Esophagus squamous epithelium (tissue), 5 donors: ENCODE results near the gene ANKK1. TPM values are rescaled to one million over a fixed set of nuclear protein-coding genes. Genes with fewer than 3 reads are reported as not detected.

Experiments used
- DNase-seq: peaks from one replicate; lab custom pipeline; 2025; lab: John Stamatoyannopoulos, UW
- H3K27ac ChIP-seq, 4 donors: fragments of 200-600 bp; sonication (generic); one replicate each; pipeline ENCODE4 v1.5.1; 2016 to 2019; ENCODE audit warnings: mild to moderate bottlenecking in 1 of 4
- H3K27me3 ChIP-seq, 4 donors: fragments of 200-600 bp; sonication (generic); 1 replicate in 3 of 4; 2 replicates in 1 of 4; pipeline versions ENCODE4 v1.5.1 to v1.6.0; 2017 to 2021; ENCODE audit warnings: antibody characterized with exemption in 1 of 4
- H3K36me3 ChIP-seq, 3 donors: fragments of 200-600 bp; sonication (generic); one replicate each; pipeline ENCODE4 v1.5.1; 2016 to 2019
- H3K4me1 ChIP-seq, 3 donors: fragments of 200-600 bp; sonication (generic); one replicate each; pipeline ENCODE4 v1.5.1; 2017 to 2019
- H3K4me3 ChIP-seq, 4 donors: fragments of 200-600 bp; sonication (generic); 1 replicate in 3 of 4; 2 replicates in 1 of 4; pipeline ENCODE4 v1.5.1; 2016 to 2019; ENCODE audit warnings: mild to moderate bottlenecking in 2 of 4, moderate library complexity in 1 of 4
- H3K9me3 ChIP-seq, 3 donors: fragments of 200-600 bp; sonication (generic); one replicate each; pipeline ENCODE4 v1.5.1; 2016 to 2019
- POLR2A ChIP-seq, 4 donors: fragments of 450-650 bp; IDR thresholded peaks; one replicate each; pipeline ENCODE4 v1.6.1; 2017; ENCODE audit warnings: antibody characterized with exemption in 4 of 4, mild to moderate bottlenecking in 4 of 4, moderate library complexity in 3 of 4
- WGBS, 2 donors: methylation state at CpG; one replicate each; pipeline ENCODE4 v1.1.5; 2018; 5-methylcytosine and 5-hydroxymethylcytosine counted together
- intact Hi-C: fragments of 100-400 bp; cut with DNase I; formaldehyde crosslinking; loops from one replicate; pipeline ENCODE4 v1.15.0; 2022
- total RNA-seq, 4 donors: library from RNA; depleted of rRNA; stranded (reverse); fragments of >200 nt; gene quantifications; one replicate each; pipeline ENCODE4 v1.1.0, GENCODE V29; 2016
- TF ChIP-seq, protein P1 (sequence below), 6 experiments: fragments of 450-650 bp in 4 of 6; fragments of 200-600 bp in 2 of 6; sonication (generic) in 2 of 6; IDR thresholded peaks; one replicate each; pipeline ENCODE4 v1.5.1; 2016 to 2019; ENCODE audit warnings: antibody characterized with exemption in 6 of 6, mild to moderate bottlenecking in 4 of 6, moderate library complexity in 4 of 6
- donor health status: DM: yes; HTN: yes; CAD: no.

Gene ANKK1
- total RNA-seq, 4 donors from 2014 or later: 0.21 to 2.7 (median 1.0) TPM

DNA sequence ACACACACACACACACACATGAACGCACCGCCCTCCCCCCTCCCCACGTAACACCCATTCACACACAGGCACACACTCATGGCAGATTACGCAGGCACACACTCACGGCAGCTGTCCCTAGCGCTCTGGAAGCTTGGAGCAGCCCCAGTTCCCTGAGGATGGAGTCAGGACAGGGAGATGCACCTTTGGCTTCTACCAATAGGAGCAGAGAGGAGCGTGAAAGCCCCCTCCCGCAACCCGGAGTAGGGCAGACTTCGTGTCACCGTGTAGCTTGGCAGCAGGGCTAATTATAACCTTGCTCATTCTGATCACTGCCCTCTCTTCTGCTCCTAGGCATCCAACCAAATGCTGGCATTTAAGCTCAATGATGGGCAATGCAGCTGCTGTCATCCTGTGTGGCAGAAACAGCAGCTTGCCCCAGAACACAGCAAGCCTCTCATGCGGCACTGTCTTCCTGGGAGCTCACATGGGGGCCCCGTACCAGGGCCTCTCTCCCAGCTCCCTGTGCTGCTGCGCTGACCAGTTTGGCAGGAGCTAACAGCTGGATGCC lies 31.9 kb downstream of the ANKK1 start:
- no peaks in the 10 kb centered on the region for H3K4me1 ChIP-seq
- no peak for TF ChIP-seq POLR2A (IDR thresholded peaks at IDR 0.05)
- TF ChIP-seq, protein P1, sequence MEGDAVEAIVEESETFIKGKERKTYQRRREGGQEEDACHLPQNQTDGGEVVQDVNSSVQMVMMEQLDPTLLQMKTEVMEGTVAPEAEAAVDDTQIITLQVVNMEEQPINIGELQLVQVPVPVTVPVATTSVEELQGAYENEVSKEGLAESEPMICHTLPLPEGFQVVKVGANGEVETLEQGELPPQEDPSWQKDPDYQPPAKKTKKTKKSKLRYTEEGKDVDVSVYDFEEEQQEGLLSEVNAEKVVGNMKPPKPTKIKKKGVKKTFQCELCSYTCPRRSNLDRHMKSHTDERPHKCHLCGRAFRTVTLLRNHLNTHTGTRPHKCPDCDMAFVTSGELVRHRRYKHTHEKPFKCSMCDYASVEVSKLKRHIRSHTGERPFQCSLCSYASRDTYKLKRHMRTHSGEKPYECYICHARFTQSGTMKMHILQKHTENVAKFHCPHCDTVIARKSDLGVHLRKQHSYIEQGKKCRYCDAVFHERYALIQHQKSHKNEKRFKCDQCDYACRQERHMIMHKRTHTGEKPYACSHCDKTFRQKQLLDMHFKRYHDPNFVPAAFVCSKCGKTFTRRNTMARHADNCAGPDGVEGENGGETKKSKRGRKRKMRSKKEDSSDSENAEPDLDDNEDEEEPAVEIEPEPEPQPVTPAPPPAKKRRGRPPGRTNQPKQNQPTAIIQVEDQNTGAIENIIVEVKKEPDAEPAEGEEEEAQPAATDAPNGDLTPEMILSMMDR (IDR thresholded peaks at IDR 0.05): no peak

DNA sequence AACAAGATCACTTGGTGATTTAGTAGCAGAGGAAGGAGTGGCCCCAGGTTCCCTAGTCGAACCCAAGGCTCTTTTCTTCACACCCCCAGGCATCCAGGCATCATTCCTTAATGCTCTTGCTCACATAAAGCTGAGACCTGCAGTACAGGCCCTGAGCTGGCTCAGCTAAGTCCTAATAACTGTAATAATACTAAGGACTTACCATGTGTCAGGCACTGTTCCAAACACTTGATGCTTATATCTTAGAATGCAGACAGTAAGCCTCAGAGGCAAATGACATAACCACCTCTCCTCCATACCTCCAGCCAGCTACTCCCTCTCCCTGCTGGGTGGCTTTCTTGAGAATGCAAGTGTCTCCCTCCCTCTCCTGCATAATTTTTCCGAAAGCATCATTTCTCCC lies 33.2 kb downstream of the ANKK1 start:
- intact Hi-C loops: no loop called here
- no peak overlapping the region for H3K4me3 ChIP-seq
- DNase-seq: no peak
- no peaks in the 10 kb centered on the region for H3K4me1 ChIP-seq
- WGBS, 2 donors: 41 to 54% methylated on average over 2 of the region's 2 CpGs
- TF ChIP-seq, protein P1 (IDR thresholded peaks at IDR 0.05): no peak
- no peak for TF ChIP-seq POLR2A (IDR thresholded peaks at IDR 0.05)
- H3K27ac ChIP-seq: no peak overlapping the region
- H3K36me3 ChIP-seq: no peaks in the 10 kb centered on the region
- no peaks in the 10 kb centered on the region for H3K9me3 ChIP-seq
- H3K27me3 ChIP-seq: peaks cover 0 to 45% (median 0%) of the 10 kb centered on the region in 4 donors

More for the DNA sequence above, 31.9 kb downstream of the ANKK1 start:
- H3K4me3 ChIP-seq: no peak overlapping the region
- H3K36me3 ChIP-seq: no peaks in the 10 kb centered on the region
- no peak for DNase-seq
- intact Hi-C loops: no loop called here
- no peak overlapping the region for H3K27ac ChIP-seq
- no peaks in the 10 kb centered on the region for H3K9me3 ChIP-seq
- H3K27me3 ChIP-seq: peaks cover 0 to 53% (median 0%) of the 10 kb centered on the region in 4 donors
- WGBS, 2 donors: 71 to 79% methylated on average over 3 to 11 of the region's 14 CpGs

DNA sequence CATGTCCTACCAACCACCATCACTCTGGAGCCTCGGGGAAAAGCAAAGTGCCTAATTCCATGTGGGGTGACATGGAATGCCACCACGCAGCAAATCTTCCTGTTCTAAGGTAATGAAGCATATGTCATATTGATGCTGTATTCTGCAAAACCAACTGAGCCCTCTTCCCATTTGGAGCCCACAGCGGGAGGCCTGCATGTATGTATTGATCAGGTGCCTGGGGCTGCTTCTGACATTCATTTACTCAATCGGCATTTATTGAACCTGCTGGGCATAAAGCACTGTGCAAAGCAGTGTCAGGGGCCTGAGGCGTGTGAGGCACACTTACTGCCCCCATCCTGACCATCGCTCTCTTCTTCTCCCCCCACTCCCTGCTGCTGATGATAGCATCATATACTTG lies 39.1 kb downstream of the ANKK1 start:
- Histone ChIP-seq H3K36me3 (no peaks in the 10 kb centered on the region), H3K9me3 (no peaks in the 10 kb centered on the region), H3K27ac (no peak overlapping the region), H3K4me3 (no peak overlapping the region), H3K4me1 (no peaks in the 10 kb centered on the region), H3K27me3 (peaks cover 0 to 30% (median 0%) of the 10 kb centered on the region in 4 donors)
- no peak for DNase-seq
- intact Hi-C loops: no loop called here
- no peak for TF ChIP-seq POLR2A (IDR thresholded peaks at IDR 0.05)
- TF ChIP-seq, protein P1 (IDR thresholded peaks at IDR 0.05): no peak
- WGBS, 2 donors: 87 to 90% methylated on average over 6 of the region's 6 CpGs

DNA sequence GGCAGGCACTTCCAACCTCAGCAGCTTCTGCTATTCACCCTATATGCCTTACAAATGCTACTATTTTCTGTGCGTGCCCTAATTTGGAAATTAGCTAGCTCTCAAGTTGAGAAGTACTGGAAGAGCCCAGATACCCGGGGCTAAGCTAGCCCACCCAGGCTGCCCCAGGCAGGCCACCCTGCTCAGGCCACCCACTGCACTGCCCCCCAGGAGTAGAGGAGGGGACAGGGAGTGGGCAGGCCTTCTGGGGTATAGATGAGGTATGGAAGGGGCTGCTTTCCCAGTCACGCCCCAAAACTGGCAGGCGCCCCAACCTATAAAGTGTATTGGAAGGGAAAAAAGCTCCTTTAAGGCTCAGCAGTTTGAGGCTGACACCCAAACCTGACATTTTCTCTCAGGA lies 44.2 kb downstream of the ANKK1 start:
- Histone ChIP-seq H3K36me3 (no peaks in the 10 kb centered on the region), H3K27ac (no peak overlapping the region), H3K4me3 (no peak overlapping the region), H3K4me1 (no peaks in the 10 kb centered on the region), H3K27me3 (peaks cover 0 to 25% (median 0%) of the 10 kb centered on the region in 4 donors), H3K9me3 (no peaks in the 10 kb centered on the region)
- DNase-seq: no peak
- no peak for TF ChIP-seq POLR2A (IDR thresholded peaks at IDR 0.05)
- TF ChIP-seq, protein P1 (IDR thresholded peaks at IDR 0.05): no peak
- intact Hi-C loops: no loop called here
- WGBS, 2 donors: 80 to 96% methylated on average over 1 to 4 of the region's 4 CpGs

DNA sequence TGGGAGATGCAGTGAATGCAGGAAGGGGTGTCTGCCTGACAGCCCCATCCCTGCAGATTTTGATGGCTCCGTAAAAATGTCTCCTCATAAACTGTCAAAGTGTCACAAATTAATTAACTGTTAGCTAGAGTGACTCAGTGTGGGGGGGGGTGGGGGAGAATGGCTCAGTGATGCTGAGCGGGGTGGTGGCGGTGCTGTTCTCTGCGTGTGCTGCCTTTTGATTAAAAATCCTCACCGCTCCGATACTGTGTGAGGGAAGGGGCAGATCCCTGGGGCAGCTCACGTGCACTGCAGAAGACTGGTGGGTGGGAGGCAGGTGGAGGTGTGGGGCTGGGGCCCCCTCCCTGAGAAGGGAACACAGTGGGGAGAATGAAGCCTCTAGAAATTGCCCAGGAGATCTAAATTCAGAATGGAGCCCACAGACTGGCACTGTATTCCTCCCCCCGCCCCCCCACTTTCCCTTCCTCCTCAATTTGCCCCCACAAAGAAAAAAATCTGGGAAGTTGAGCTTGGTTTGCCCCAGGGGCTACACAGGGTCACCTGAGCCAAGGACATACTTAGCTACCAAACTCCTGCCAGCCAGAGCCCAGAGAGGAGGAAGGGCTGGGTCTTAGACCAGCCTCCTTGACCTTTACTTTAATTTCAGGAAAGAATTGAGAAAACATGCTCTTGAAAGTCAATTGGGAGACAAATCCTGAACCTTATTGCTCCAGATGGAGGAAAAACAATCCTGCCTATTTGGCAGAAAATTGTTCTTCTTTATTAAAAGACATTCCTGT lies 47.8 kb downstream of the ANKK1 start:
- Histone ChIP-seq H3K4me1 (no peaks in the 10 kb centered on the region), H3K36me3 (no peaks in the 10 kb centered on the region), H3K9me3 (no peaks in the 10 kb centered on the region), H3K4me3 (no peak overlapping the region), H3K27ac (no peak overlapping the region), H3K27me3 (peaks cover 0 to 37% (median 0%) of the 10 kb centered on the region in 4 donors)
- intact Hi-C loops: no loop called here
- TF ChIP-seq POLR2A (IDR thresholded peaks at IDR 0.05): no peak
- TF ChIP-seq, protein P1 (IDR thresholded peaks at IDR 0.05): no peak
- 81% methylated on average over 7 of the region's 8 CpGs; no CpG with 5 or more reads in 1 of the 2 donors for WGBS, 2 donors
- no peak for DNase-seq
